Activated T-cell treated with anti-CD3 and anti-CD28 coated beads for 4 hours (primary cell): ENCODE data around the gene SRPK3.
"Not testable (repeated sequence)": the region's sequence is repeated elsewhere in the genome, so short reads cannot be mapped to it uniquely, and the experiment has no call there.

ENCODE experiments used
- DNase-seq: peaks from one replicate; pipeline ENCODE4 v3.0.0-alpha.2; 2020

The SRPK3 gene

DNA sequence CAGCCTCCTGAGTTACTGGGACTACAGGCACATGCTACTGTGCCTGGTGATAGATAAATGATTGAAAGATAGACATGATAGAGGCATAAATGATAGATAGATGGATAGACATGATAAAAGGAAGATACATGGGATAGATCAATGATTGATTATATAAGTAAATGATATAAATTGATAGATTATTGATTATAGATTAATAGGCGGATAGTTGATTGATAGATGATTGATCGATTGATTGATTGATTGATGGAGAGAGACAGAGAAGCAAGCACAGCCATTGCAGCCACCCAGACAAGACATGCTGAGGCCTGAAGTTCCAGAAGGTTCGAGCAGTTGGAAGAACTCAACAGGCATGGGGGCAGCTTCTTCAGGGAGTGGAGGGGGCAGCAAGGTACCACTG is 34.5 kb upstream of the SRPK3 start:
- DNase-seq = no peak

DNA sequence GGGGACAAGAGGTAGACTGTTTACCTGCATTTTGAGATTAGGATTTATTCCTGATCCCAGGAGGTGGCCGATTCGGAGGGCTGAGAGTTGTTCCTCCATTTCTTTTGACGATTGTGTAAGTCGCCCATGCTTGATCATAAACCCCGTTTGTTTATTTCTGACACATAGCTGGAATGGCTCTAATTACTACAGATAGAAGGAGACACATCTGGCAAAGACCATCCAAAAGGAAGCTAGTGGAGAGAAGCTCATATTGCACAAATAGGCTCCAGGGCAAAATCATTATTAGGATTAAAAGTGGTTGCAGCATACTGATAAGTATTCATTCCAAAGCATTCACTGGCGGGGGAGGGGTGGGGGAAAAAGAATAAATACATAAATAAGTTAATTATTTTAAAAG is 33.9 kb upstream of the SRPK3 start:
- not testable (repeated sequence) for DNase-seq

DNA sequence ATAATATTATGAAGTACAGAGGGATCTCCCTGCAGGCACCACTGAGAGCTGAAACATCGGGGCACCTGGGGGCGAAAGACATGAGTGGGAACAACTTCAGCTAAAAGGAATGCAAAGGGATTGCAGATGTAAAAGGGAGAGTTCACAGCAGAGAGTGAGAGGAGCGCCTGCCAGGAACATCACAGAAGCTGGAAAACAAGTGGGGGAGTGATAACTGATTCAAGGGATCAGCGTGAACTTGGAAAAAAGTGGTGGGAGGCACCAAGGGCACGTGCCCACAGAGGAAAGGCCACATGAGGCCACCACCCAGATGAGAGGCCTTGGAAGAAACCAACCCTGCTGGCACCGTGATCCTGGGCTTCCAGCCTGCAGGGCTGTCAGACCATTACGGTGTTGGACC is 31.8 kb upstream of the SRPK3 start:
- not testable (repeated sequence) for DNase-seq

DNA sequence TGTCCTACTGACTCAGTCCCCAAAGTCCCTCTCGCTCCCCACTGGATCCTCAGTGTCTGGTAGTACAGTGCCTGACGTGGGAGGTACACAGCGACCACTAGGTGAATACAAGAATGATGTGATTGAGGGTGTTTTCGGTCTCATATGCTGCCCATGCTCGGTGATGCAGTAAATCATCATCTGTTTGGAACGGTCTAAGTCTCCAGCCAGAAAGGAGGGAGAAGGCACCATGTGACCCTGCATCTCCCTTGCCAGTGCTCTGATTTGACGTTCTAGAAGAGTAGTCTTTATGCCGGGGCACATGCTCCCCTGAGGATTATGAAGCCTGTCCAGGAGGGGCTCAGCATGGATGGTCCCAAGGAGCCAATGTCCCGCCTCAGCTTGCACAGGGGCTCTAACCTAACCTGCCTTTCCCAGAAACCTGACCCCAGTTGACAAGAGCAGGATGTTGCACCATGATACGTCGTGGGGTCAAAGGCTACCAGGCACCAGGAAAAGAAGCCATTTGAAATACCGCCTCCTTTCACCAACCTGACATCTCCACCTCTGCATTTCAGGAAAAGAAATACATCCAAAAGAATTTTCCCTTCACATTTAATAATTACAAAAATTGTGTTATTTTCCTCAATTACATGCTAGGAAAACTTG is 30.6 kb upstream of the SRPK3 start:
- DNase-seq = no peak

DNA sequence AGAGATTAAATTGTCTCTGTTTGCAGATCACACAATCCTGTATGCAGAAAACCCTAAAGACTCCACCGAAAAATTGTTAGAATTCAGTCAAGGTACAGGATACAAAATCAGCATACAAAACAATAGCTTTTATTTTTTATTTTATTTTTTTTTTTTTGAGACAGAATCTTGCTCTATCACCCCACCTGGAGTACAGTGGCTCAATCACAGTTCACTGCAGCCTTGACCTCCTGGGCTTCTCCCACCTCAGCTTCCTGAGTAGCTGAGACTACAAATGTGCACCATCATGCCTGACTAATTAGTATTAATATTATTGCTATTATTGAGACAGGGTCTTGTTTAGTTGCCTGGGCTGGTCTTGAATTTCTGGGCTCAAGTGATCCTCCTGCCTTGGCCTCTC is 25.7 kb upstream of the SRPK3 start:
- no peak for DNase-seq

DNA sequence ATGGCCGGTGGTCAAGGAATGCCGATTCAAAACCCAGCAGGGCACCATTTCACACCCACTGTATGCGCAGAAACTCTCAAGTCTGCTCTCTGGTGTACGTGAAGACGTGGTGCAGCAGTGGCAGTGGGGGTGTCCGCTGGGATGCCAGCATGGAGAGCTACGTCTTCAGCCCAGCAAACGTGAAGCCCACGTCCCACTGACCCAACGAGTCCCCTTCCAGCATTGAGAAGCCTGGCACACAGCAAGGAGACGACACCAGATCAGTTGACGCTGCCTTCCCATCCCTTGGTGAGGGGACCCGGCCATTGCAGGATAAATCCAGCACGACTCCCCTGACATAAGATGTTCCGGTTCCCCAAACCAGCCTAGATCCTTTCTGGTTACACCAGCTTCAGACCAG is 19.0 kb upstream of the SRPK3 start:
- DNase-seq = no peak

DNA sequence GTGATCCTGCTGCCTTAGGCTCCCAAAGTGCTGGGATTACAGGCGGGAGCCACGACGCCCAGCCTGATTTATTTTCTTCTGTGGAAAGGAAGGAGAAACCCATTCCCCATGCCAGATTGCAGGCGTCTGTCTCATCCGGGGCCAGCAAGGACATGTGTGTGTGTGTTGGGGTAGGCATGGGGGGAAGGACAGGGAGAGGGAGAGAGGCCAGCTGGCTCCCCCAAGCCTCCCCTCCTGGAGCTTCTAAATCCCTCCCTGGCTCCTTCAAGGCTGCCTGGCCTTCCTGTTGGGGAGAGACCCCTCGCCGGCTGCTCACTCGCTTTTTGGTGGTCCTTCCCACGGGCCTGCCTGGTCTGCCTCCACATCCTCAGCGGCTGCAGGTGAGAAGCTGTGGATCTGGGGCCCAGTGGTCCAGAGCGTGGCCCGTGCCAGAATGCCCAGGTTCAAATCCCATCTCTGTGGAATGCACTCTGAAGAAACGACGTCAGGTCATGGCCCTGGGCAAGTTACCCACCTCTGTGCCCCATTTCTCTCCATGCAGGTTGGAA is 18.1 kb upstream of the SRPK3 start:
- no peak for DNase-seq

DNA sequence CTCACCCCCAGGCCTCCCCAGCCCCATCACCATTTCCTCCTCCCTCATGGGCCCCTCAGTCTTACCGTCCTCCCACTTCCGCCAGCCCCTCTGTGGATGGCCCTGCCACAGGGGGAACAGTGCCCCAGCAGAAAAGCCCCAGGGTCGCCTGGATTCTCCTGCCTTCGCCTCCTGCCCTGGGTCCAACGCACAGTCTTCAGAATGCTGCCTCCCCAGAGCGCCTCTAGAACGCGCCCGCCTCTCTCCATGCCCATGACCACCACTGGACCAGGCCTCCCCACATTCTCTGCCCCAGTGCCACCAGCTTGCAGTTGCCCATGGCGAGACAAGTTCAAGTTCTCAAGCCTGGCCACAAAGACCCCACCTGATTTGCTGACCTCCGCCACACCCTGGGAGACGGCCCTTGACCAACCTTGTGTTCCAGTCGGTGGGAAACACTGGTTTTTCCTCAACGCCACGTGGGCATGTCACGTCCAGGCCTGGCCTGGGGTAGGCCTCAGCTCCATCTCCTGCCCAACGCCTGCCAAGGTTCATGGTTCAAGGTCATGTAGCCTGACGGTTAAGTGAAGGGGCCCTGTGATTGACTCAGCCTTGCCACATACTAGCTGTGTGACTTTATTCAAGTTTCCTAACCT is 17.4 kb upstream of the SRPK3 start:
- DNase-seq = no peak

DNA sequence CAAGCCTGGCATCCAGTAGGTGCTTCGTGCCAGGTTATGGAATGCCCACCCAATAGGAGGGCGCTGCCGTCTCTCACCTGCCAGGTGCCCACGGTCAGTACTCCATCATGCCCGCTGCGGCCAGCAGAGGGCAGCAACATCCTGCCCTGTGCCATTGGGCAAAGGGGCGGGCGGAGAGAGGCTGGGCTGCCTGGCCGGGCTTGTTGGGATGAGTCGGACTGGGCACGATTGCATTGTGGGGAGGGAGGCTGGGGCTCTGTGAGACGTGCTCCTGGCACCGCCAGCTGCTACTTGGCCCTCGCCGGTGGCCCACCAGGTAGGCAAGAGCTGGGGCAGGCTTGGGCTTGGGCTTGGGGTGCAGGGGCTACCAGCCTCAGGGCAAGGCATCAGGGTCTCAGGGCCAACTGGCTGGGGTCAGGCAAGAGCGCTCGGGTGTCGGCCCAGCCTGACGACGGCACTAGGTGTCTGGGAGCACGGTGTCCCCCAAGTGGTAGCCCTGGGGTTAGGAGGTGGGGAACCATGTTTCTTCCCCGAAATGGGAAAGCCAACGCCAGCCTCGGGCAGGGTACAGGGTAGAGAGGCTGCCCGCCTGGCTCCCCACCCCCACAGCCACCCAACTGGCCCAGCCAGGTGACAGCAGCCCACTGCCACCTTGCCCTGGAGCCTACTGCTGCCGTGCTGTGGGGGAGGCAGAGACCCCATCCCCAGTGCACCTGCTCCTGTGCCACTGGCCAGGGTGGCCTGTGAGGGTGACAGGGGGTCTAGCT is 16.7 kb upstream of the SRPK3 start, which contains the start of gene PLXNB3:
PLXNB3 (plus strand) TSS at position 261 of the 767 bp plus-strand sequence. CDS start 1,287 bp downstream, outside the sequence.
- DNase-seq = peak; percentile 54

DNA sequence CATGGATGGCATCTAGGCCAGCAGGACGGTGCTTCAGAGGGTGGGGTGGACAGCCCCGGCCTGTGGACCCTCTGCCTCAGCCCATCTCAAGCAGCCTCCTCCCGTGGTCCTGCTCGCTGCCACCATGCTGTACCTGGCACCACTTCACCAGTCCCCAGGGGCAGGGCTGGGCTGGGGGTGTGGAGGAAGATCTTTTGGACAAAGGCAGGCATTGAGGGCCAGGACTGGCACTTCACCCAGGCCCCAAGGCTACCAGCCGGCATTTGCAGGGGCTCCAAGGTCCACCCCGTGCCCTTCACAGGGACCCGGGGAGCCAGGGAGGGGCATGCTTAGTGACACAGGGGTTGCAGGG is 16.1 kb upstream of the SRPK3 start:
- DNase-seq = no peak

DNA sequence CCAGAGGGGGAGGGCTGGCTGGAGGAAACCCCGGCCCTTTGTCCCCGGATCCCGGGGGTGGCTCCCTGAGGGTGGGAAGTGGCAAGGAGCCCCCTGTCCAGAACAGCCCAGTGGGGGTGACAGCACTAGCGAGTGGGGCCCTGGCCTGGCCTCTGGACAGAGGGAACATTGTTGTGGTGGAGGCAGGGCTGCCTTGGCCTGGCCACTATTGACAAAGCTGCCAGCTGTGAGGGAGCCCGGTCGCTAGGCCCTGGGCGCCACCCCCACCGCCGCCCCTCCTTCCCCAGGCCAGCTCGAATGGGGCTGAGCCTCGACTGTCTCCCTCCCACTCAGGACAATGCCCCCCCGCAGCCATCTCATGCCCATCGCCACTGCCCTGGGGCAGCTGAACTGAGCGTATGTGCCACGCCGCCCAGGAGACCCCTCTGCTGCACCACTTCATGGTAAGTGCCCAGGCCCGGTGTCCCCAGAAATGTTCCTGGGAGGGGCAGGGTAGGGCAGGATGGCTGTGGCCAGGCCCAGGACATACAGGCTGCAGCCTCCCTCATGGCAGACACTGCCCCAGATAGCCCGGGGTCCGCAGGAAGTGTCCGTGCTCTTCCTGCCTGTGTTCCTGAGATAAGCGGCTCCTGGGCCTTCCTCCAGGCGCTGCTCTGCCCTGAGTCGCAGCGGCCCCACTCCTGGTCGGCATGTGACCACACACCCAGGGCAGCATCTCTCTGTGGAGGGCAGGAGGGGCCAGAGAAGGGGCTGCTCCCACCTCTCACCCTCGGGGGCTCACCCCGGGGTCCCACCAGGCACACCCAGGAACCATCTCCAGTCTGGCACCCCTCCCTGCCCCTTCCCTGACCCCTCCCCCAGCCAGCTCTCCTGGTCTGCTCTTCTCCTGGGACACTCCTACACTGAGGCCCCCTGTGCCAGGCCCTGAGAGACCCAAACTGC is 15.4 kb upstream of the SRPK3 start:
- no peak for DNase-seq

DNA sequence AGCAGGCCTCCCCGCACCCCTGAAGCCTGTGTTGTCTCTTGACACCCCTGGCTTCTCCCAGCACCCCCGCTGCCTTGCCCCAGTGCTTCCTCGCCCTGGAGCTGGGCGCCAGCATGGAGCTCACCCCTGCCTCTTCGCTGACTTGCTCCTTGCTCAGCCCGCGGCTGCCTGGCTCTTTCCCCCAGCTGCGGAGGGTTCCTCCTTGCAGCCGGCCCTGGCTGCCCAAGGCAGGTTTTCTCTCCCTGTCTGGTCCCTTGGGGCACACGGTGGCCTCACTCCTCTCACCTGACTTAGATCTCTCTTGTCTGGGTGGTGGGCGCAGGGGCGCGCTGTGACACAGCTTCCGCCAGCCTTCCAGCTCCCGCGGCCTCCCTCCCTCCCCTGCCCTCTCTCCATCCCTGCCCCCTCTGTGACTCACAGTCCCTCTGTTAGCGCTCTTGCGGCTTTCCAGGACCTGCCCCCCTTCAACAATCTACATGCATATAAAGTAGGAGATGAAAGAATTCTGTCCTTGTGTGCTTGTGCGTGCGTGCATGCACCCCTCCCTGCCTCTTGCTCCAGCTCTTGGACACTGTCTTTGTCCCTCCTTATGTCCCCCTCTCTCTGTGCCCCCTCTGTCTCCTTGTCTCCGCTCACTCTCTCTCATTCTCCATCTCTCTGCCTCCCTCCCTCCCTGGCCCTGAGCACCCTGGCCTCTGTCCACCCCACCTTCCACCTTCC is 14.6 kb upstream of the SRPK3 start:
- DNase-seq = peak; percentile 25

DNA sequence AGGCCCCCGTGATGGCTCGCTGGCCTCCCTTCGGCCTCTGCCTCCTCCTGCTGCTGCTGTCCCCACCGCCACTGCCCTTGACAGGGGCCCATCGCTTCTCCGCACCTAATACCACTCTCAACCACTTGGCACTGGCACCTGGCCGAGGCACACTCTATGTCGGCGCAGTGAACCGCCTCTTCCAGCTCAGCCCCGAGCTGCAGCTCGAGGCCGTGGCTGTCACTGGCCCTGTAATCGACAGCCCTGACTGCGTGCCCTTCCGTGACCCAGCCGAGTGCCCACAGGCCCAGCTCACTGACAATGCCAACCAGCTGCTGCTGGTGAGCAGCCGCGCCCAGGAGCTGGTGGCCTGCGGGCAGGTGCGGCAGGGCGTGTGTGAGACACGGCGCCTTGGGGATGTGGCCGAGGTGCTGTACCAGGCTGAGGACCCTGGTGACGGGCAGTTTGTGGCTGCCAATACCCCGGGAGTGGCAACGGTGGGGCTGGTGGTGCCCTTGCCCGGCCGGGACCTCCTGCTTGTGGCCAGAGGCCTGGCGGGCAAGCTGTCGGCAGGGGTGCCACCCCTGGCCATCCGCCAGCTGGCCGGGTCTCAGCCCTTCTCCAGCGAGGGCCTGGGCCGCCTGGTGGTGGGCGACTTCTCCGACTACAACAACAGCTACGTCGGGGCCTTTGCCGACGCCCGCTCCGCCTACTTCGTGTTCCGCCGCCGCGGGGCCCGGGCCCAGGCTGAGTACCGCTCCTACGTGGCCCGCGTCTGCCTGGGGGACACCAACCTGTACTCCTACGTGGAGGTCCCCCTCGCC is 13.8 kb upstream of the SRPK3 start:
- DNase-seq = no peak

DNA sequence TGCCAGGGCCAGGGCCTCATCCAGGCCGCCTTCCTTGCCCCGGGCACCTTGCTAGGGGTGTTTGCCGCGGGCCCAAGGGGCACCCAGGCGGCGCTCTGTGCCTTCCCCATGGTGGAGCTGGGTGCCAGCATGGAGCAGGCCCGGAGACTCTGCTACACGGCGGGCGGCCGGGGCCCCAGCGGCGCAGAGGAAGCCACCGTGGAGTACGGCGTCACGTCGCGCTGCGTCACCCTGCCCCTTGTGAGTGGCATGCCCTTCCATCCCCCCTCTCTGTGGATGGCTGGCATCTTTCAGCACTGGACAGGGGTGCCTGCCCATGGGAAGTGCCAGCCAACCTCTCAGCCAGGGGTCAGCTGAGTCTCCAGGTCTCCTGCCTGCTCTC is 13.2 kb upstream of the SRPK3 start:
- no peak for DNase-seq

DNA sequence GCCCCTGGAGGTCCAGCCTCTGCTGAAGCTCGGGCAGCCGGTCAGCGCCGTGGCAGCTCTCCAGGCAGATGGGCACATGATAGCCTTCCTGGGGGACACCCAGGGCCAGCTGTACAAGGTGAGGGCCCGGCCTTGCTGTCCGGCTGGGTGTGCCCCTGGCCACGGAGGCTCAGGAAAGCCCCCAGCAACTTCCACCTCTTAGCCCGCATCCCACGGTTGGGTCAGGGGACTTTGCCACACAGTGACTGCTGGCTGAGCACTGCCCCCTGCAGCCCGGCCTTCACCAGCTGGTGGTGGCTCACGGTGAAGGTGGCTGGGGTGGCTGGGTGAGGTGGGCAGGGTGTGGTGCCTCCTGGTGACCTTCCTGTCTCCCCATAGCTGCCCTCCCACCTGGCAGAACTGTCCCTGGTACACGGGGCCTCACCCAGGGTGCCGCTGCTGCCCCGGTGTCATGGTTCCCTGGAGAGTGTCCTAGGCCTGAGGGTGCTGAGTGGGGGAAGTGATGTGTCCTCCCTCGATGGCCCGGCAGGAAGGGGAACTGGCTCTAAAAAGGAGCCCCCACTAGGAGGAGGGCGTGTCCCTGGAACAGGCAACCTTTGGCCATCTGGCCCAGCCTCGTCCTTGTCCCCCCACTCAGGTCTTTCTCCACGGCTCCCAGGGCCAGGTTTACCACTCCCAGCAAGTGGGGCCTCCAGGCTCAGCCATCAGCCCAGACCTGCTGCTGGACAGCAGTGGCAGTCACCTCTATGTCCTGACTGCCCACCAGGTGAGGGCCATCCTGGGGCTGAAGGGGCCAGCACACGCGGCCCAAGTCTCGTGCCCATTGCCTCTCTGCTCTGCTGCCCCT is 12.3 kb upstream of the SRPK3 start:
- no peak for DNase-seq

DNA sequence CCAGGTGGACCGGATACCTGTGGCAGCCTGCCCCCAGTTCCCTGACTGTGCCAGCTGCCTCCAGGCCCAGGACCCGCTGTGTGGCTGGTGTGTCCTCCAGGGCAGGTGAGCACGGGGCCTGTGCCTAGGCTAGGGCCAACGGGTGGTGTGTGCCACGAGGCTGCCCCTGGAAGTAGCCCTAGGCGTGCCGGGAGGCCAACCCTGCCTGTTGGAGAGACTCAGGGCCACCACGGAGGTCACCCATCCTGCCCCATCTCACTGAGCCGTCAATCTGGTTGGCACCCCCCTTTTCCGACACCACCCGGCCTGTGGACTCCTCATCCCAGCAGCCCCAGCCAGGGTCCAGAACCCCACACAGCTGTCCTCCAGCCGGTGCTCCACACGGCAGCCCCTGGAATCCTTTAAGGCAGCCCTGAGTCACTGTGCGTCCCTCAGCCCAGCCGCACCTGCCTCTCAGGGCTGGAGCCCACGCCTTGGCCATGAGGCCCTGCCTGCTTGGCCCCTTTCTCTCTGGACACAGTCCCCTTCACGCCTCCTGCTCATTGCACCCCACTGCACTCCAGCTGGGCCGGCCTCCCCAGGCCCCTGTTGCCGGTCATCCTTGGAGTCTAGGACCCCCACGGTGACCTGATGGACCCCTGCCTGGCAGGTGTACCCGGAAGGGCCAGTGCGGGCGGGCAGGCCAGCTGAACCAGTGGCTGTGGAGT is 11.5 kb upstream of the SRPK3 start:
- DNase-seq = no peak

DNA sequence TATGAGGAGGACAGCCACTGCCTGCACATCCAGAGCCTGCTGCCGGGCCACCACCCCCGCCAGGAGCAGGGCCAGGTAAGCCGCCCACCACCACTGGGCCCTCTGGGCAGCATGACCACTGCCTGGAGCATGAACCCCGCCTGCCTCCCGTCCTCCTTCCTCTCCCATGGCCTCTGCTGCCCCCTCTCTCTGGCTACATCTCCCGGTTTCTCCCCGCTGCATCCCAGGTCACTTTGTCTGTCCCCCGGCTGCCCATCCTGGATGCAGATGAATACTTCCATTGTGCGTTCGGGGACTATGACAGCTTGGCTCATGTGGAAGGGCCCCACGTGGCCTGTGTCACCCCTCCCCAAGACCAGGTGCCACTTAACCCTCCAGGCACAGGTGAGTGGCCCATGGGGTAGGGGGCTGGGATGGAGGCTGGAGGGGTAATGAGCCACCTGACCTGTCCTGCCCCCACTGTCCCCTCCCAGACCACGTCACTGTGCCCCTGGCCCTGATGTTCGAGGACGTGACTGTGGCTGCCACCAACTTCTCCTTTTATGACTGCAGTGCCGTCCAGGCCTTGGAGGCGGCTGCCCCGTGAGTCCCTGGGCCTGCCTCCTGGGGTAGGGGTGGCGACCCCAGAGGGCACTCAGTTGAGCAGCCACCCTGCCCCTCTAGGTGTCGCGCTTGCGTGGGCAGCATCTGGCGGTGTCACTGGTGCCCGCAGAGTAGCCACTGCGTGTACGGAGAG is 10.8 kb upstream of the SRPK3 start:
- no peak for DNase-seq

DNA sequence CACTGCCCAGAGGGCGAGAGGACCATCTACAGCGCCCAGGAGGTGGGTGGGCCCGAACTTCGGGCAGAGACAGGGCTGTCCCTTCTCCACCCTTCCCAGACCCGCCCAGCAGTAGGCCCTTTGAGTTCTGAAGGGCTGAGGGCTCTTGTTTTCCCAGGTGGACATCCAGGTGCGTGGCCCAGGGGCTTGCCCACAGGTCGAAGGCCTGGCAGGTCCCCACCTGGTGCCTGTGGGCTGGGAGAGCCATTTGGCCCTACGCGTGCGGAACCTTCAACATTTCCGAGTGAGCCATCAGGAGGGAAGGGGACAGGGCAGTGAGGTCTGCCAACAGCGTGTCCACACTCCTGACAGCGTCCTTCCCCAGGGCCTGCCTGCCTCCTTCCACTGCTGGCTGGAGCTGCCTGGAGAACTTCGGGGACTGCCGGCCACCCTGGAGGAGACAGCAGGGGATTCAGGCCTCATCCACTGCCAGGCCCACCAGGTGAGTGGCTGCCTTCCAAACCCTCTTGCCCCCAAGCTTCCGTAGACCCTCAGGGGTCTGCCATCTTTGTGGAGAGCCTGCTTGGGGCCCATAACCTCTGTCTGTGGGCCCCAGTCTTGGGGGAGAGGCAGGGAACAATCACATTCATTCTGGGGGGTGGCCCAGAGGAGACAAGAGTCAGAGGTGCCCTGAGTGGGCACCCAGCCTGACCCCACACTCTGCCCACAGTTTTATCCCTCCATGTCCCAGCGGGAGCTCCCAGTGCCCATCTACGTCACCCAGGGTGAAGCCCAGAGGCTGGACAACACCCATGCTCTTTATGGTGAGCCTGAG is 10.0 kb upstream of the SRPK3 start:
- no peak for DNase-seq
